Gastrocnemius medialis (tissue), 4 donors: ENCODE measurements around the gene RBP4.

Experiments used
- POLR2A ChIP-seq, 2 donors: fragments of 450-650 bp; IDR thresholded peaks; one replicate each; pipeline ENCODE4 v1.6.1; 2017; ENCODE audit warnings: antibody characterized with exemption in 2 of 2, mild to moderate bottlenecking in 2 of 2, moderate library complexity in 2 of 2
- TF ChIP-seq, protein P1 (sequence below), 5 experiments: fragments of 450-650 bp in 3 of 5; fragments of 200-600 bp in 2 of 5; sonication (generic) in 2 of 5; IDR thresholded peaks in 4 of 5; conservative IDR thresholded peaks in 1 of 5; 1 replicate in 4 of 5; 2 replicates in 1 of 5; pipeline ENCODE4 v1.5.1; 2016 to 2019; ENCODE audit warnings: antibody characterized with exemption in 5 of 5, mild to moderate bottlenecking in 3 of 5, moderate library complexity in 3 of 5

DNA sequence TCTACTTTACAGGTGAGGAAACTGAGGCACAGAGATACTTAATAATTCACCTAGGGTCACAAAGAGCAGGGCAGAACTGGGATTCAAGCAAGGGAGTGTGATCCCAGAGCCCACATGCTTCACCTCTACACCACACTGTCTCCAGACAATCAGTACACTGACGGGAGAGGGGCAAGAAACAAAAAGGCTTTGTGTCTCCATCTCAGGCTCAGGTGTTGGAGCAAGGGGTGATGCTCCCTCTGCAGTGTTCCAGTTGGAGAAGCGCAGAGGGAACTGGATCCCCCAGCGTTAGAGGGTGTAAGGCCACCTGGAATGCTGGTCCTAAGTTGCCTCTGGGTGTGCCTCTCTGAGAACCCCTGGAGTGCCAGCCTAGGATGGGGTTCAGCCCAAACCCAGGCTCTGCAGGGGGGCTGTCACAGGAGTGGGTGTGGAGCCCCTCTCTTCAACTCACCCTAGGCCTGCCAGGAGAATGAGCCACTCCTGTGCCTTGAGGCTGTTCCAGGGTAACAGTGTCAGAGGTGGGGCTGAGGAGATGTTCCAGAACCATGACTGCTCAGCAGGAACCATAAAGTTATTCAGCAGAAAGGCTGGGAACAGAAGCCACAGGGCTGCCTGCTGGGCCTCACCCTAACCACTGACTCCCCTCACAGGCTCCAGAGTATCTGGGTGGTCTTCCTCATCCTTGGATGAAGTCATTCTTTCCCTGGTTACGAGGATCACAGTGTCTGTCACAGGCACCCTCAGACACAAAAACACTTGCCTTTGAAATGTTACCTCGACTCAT lies 5.5 kb downstream of the RBP4 start:
- TF ChIP-seq, protein P1, sequence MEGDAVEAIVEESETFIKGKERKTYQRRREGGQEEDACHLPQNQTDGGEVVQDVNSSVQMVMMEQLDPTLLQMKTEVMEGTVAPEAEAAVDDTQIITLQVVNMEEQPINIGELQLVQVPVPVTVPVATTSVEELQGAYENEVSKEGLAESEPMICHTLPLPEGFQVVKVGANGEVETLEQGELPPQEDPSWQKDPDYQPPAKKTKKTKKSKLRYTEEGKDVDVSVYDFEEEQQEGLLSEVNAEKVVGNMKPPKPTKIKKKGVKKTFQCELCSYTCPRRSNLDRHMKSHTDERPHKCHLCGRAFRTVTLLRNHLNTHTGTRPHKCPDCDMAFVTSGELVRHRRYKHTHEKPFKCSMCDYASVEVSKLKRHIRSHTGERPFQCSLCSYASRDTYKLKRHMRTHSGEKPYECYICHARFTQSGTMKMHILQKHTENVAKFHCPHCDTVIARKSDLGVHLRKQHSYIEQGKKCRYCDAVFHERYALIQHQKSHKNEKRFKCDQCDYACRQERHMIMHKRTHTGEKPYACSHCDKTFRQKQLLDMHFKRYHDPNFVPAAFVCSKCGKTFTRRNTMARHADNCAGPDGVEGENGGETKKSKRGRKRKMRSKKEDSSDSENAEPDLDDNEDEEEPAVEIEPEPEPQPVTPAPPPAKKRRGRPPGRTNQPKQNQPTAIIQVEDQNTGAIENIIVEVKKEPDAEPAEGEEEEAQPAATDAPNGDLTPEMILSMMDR (IDR thresholded peaks at IDR 0.05 in 4 of 5, conservative IDR thresholded peaks at IDR 0.05 in 1 of 5), result no peak
- no peak for TF ChIP-seq POLR2A (IDR thresholded peaks at IDR 0.05)
